ENCODE data around the gene PPARD. TPM values are rescaled to one million over a fixed set of nuclear protein-coding genes. Genes with fewer than 3 reads are reported as not detected.

Gene PPARD
- total RNA-seq, 4 donors from 2014 or later: 10.0 to 15.3 (median 13.0) TPM

- Histone ChIP-seq H3K27ac (no peak overlapping the region), H3K36me3 (peaks cover 2 to 91% (median 6%) of the 10 kb centered on the region in 3 donors), H3K4me3 (no peak overlapping the region), H3K4me1 (peaks cover 0 to 31% (median 2%) of the 10 kb centered on the region in 4 donors), H3K27me3 (no peaks in the 10 kb centered on the region), H3K9me3 (no peaks in the 10 kb centered on the region)
- DNase-seq (ENCODE audit: low spot score in 2 of 2): no peak
- WGBS, 2 donors: 84 to 85% methylated on average over 13 to 14 of the region's 14 CpGs
- TF ChIP-seq POLR2A (IDR thresholded peaks at IDR 0.05) (no peak), CTCF (IDR thresholded peaks at IDR 0.05) (no peak), EP300 (IDR thresholded peaks at IDR 0.05) (no peak)
Observed at GRCh38 chr6:35474131-35474941, 132.0 kb downstream of the PPARD start.

- 89 to 92% methylated on average over 19 to 20 of the region's 20 CpGs for WGBS, 2 donors
- H3K27me3 ChIP-seq: no peaks in the 10 kb centered on the region
- H3K4me3 ChIP-seq: no peak overlapping the region
- no peak for TF ChIP-seq POLR2A (IDR thresholded peaks at IDR 0.05)
- no peak for TF ChIP-seq CTCF (IDR thresholded peaks at IDR 0.05)
- TF ChIP-seq EP300 (IDR thresholded peaks at IDR 0.05): no peak
- no peaks in the 10 kb centered on the region for H3K9me3 ChIP-seq
- peaks cover 2 to 95% (median 6%) of the 10 kb centered on the region in 3 donors for H3K36me3 ChIP-seq
- no peak for DNase-seq (ENCODE audit: low spot score in 2 of 2)
- peaks cover 0 to 24% (median 2%) of the 10 kb centered on the region in 4 donors for H3K4me1 ChIP-seq
- no peak overlapping the region for H3K27ac ChIP-seq
Observed at GRCh38 chr6:35474942-35475570, 132.7 kb downstream of the PPARD start.

- TF ChIP-seq CTCF (IDR thresholded peaks at IDR 0.05) (no peak), EP300 (IDR thresholded peaks at IDR 0.05) (no peak), POLR2A (IDR thresholded peaks at IDR 0.05) (no peak)
- no peaks in the 10 kb centered on the region for H3K27me3 ChIP-seq
- no peak overlapping the region for H3K4me3 ChIP-seq
- no peak overlapping the region for H3K27ac ChIP-seq
- 75 to 85% methylated on average over 1 to 4 of the region's 4 CpGs for WGBS, 2 donors
- H3K36me3 ChIP-seq: peaks cover 2 to 91% (median 3%) of the 10 kb centered on the region in 3 donors
- H3K9me3 ChIP-seq: no peaks in the 10 kb centered on the region
- H3K4me1 ChIP-seq: peaks cover 0 to 19% (median 1%) of the 10 kb centered on the region in 4 donors
- DNase-seq (ENCODE audit: low spot score in 2 of 2): no peak
Observed at GRCh38 chr6:35475573-35475972, 133.2 kb downstream of the PPARD start.

GRCh38 chr6:35476004-35476403 is 133.6 kb downstream of the PPARD start:
- WGBS, 2 donors: 87 to 89% methylated on average over 14 of the region's 14 CpGs
- Histone ChIP-seq H3K36me3 (peaks cover 0 to 87% (median 2%) of the 10 kb centered on the region in 3 donors), H3K27ac (no peak overlapping the region), H3K9me3 (no peaks in the 10 kb centered on the region), H3K27me3 (no peaks in the 10 kb centered on the region), H3K4me1 (peaks cover 0 to 15% (median 0%) of the 10 kb centered on the region in 4 donors), H3K4me3 (no peak overlapping the region)
- no peak for DNase-seq (ENCODE audit: low spot score in 2 of 2)
- TF ChIP-seq CTCF (IDR thresholded peaks at IDR 0.05) (no peak), EP300 (IDR thresholded peaks at IDR 0.05) (no peak), POLR2A (IDR thresholded peaks at IDR 0.05) (no peak)

- Histone ChIP-seq H3K4me1 (peaks cover 0 to 8% (median 0%) of the 10 kb centered on the region in 4 donors), H3K36me3 (peaks cover 0 to 77% (median 2%) of the 10 kb centered on the region in 3 donors), H3K9me3 (no peaks in the 10 kb centered on the region), H3K27ac (no peak overlapping the region), H3K27me3 (no peaks in the 10 kb centered on the region), H3K4me3 (no peak overlapping the region)
- WGBS, 2 donors: 80 to 84% methylated on average over 8 of the region's 8 CpGs
- TF ChIP-seq CTCF (IDR thresholded peaks at IDR 0.05) (no peak), POLR2A (IDR thresholded peaks at IDR 0.05) (no peak), EP300 (IDR thresholded peaks at IDR 0.05) (no peak)
- no peak for DNase-seq (ENCODE audit: low spot score in 2 of 2)
Observed at GRCh38 chr6:35477028-35477427, 134.7 kb downstream of the PPARD start.
